Stimulated activated CD8-positive, alpha-beta memory T cell treated with anti-CD3 and anti-CD28 coated beads, Interleukin-7, amount 100 ng/mL, for 1 hour (primary cell): ENCODE measurements around the gene RIMBP3C.
"Not testable (repeated sequence)": the region's sequence is repeated elsewhere in the genome, so short reads cannot be mapped to it uniquely, and the experiment has no call there.

Experiments
- DNase-seq, 2 donors: peaks; one replicate each; pipeline ENCODE4 v3.0.0-alpha.2; 2020; ENCODE audit warnings: low read depth in 2 of 2

The RIMBP3C gene

DNA sequence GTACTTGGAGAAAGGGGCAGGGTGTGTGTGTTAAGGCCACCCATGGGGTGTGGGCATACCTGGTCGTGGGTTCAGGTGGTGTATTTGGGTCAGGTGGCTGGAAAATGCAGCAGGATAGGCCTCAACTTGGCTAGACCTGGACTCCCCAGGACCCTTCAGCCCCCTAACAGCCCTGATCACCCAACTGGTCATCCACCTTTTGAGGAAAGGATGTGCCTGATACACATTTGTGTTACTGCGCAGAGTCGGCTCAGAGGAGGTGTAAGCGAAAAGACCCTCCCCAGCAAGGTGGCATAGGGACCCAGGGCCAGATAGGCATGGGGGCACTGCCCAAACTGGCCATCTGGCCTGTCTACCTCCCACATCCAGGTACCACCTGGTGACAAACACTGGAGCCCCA, at the start of gene RIMBP3C:
Gene RIMBP3C, minus strand, starts transcription at position 101 of the 400 bp plus-strand sequence. CDS start 485 bp downstream, outside the sequence.
- DNase-seq: not testable (repeated sequence)

DNA sequence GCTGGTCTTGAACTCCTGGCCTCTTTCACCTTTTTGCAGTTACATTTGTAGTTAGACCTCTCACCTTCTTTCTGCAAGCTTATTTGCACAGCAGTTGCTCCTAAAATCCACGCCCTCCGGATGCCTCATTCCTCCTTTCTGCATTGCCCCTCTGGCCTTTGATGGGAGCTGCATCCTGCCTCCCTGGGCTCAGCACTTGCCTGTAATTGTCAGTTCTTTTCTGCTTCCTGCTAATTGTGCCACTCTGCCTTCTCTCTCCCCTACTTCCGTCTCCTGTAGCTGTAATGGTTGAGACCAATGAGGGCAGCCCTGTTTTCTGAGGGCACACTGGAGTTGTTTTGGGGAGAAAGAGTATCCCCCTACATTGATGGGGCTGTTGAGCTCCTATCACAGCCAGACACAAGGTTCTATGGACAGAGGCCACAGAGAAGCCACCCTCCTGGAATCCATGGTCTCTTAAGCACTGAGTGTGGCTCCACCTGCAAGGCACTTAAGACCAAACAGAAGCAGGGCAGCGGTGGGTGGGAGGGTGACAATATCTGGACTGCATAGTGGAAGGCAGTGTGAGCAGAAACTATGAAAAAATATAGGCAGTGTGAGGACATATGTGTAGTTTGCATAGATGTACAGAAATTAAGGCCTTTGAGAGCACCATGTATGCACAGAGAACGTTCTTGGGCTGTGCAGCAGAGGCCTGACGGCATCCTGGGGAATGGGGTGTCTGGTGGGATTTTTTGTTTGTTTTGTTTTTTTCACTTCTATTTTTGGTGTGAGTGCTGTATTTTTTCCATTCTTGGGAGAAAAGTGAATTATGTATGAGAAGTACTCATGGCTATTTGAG, 48.0 kb upstream of the RIMBP3C start:
- no peak for DNase-seq

DNA sequence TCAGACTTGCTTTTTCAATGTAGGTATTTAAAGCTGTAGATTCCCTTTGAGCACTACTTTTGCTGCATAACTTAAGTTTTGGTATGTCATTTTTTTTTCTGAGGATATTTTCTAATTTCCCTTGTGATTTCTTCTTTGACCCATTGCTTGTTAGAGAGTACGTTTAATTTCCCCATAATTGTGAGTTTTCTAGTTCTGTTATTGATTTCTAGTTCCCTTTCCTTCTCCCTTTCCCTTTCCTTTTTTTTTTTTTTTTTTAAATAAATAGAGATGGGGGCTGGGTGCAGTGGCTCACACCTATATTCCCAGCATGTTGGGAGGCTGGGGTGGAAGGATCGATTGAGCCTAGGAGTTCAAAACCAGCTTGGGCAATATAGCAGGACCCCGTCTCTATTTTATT, 47.0 kb upstream of the RIMBP3C start:
- DNase-seq: no peak

DNA sequence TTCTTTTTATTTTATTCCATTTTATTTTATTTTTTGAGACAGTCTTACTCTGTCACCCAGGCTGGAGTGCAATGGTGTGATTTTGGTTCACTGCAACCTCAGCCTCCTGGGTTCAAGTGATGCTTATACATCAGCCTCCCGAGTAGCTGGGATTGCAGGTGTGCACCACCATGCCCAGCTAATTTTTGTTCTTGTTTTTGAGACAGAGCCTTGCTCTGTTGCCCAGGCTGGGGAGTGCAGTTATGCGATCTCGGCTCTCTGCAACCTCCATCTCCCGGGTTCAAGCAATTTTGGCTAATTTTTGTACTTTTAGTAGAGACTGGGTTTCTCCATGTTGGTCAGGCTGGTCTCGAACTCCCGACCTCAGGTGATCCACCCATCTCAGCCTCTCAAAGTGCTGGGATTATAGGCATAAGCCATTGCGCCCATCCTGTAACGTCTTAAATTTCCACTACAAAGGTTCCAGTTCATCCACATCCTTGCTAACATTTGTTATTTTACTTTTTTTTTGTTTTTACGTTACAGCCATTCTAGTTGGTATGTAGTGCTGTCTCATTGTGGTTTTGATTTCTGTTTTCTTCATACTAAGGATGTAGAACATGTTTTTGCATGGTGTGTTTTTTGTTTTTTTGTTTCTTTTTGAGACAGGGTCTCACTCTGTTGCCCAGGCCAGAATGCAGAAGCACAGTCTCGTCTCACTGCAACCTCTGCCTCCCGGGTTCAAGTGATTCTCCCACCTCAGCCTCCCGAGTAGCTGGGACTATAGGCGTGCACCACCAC, 45.3 kb upstream of the RIMBP3C start:
- DNase-seq: not testable (repeated sequence)

DNA sequence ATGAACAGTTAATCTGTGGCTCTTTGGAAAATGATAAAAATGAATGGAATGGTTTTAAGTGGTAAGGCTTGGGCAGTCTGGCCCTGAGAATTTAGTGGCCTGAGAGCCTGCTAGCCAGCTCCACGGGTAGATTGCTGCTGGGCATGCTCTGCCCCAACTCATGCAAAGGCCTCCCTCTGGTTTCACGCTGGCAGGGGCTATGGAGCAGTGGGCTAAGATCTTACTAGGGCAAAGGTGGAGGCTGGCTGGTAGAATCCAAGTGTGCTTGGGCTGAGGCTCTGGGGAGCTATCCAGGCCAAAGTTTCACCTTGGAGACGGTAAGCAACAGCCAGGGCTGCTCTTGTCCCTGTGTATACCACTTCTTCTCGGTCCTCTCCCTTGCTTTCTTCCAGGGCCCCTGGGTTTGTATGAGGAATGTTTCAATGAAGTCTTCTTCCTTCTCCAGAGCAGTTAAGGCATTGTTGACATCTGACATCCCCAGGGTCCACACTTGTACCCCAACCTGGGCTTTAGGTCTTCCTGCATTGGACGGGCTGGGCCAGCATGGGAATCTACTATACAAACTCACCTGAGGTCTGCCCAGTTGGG, 43.7 kb upstream of the RIMBP3C start:
- no peak for DNase-seq

- no peak for DNase-seq
Measured at GRCh38 chr22:21593406-21594232, 42.4 kb upstream of the RIMBP3C start.

DNA sequence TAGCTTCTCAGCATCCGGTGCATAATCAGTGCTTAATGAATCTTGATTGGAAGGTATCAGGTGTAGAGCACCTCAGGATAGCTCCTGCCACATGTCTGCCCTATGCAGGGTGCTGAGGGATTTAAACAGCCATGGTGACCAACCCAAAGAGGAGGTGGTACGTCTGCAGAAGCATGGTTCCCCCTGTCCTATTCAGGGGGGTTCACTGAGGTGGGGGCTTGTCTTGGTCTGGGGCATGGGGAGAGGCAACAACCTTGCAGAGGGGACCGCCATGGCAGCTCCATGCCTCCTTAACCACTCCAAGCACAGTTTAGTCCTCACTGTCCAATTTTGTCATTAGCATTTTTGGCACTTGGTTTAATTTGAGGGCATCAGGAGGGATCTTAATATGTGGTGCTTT, 41.2 kb upstream of the RIMBP3C start:
- DNase-seq: no peak

DNA sequence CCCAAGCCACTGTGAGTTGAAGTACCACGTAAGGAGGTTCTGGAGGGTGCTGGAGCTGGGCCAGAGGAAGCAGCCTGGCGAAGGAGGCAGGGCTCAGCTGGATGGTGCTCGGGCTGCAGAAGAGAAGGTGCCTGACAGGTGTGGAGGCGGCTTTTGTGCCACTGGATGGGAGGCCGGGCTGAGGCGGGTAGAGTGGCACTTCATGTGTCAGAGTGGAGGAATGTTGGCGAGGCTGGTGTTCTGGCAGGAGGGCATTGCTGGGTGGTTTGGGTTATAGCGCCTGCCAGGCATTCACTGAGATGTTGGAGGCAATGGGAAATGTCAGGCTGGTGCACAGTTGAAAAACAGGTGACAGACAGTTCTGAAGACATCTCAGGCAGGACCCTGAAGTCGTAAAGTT, 40.4 kb upstream of the RIMBP3C start:
- DNase-seq: no peak

GRCh38 chr22:21590809-21591641, 39.8 kb upstream of the RIMBP3C start:
- no peak for DNase-seq

- DNase-seq: no peak
Measured at GRCh38 chr22:21589396-21589795, 38.1 kb upstream of the RIMBP3C start.

- no peak for DNase-seq
Measured at GRCh38 chr22:21587803-21588611, 36.7 kb upstream of the RIMBP3C start.

DNA sequence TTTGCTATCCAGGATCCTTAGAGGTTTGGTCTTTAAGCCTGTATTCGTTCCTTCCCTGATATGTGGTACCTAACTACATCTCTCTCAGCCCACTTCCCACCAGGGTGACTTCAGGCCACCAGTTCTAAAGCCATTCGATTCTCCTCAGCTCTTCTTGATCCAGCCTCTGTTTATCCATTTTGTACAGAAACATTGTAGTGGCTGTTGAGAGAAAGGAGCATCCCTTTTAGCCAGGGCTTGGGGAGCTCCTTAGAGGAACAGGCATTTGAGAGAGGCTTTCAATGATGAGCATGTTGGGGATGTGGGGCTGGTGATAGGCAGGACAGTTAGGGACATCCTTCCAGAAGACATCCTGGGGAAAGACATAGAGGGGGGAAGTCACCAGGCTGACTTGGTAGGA, 34.1 kb upstream of the RIMBP3C start:
- DNase-seq: no peak

GRCh38 chr22:21582801-21583740, 31.8 kb upstream of the RIMBP3C start:
- DNase-seq: no peak

GRCh38 chr22:21581009-21581713, 29.9 kb upstream of the RIMBP3C start:
- not testable (repeated sequence) for DNase-seq

- not testable (repeated sequence) for DNase-seq
Measured at GRCh38 chr22:21580623-21581007, 29.4 kb upstream of the RIMBP3C start.

- DNase-seq: no peak
Measured at GRCh38 chr22:21579474-21579851, 28.2 kb upstream of the RIMBP3C start.

- no peak for DNase-seq
Measured at GRCh38 chr22:21573750-21574494, 22.7 kb upstream of the RIMBP3C start.
